B cell (primary cell): ENCODE results near the gene THSD7A. TPM values are rescaled to one million over a fixed set of nuclear protein-coding genes. Genes with fewer than 3 reads are reported as not detected.

Source experiments
- ATAC-seq: fragments of 200-7000 bp; cut with Tn5 transposase; one replicate; pipeline ENCODE4 v1.10.0; 2021; ENCODE audit warnings: low read depth, mild to moderate bottlenecking, moderate number of reproducible peaks, moderate library complexity
- CTCF ChIA-PET: fragments of 350-600 bp; sonication (Branson Sonifier 250); formaldehyde crosslinking; loops from one replicate; lab custom pipeline; 2021; ENCODE audit warnings: antibody characterized with exemption, inconsistent platforms; lab: Charles Lee
- POLR2A ChIA-PET: fragments of 350-600 bp; sonication (Branson Sonifier 250); formaldehyde crosslinking; loops from one replicate; lab custom pipeline; 2021; ENCODE audit warnings: antibody characterized with exemption; lab: Charles Lee
- DNase-seq: peaks from one replicate; pipeline ENCODE4 v3.0.0; 2013
- H2AFZ ChIP-seq: 2 replicates; pipeline ENCODE4 v1.6.1; 2012; ENCODE audit warnings: mild to moderate bottlenecking, low read depth, low read length; ENCODE audit not compliant: insufficient read depth, poor library complexity, severe bottlenecking
- H3K27ac ChIP-seq, 2 donors: 1 replicate in 1 of 2; 2 replicates in 1 of 2; pipeline ENCODE4 v1.5.1; 2012 to 2013; ENCODE audit warnings: low read length in 2 of 2, mild to moderate bottlenecking in 2 of 2, moderate library complexity in 1 of 2
- H3K27me3 ChIP-seq, 4 experiments: fragments of 200-600 bp in 1 of 4; sonication (generic) in 1 of 4; replicated peaks in 1 of 4; 1 replicate in 2 of 4; 2 replicates in 2 of 4; pipeline versions ENCODE4 v1.6.1 to v1.7.0; 2013 to 2016; ENCODE audit warnings: low read length in 3 of 4, mild to moderate bottlenecking in 2 of 4, mixed read lengths in 1 of 4, moderate library complexity in 1 of 4; ENCODE audit not compliant: insufficient read depth in 4 of 4, control insufficient read depth in 3 of 4; ENCODE audit errors: control extremely low read depth in 1 of 4
- H3K36me3 ChIP-seq, 2 experiments: replicated peaks in 1 of 2; 1 replicate in 1 of 2; 2 replicates in 1 of 2; pipeline versions ENCODE4 v1.6.1 to v1.7.1; 2013; ENCODE audit warnings: low read length in 1 of 2; ENCODE audit not compliant: insufficient read depth in 2 of 2, control insufficient read depth in 1 of 2; ENCODE audit errors: control extremely low read depth in 1 of 2, extremely low read depth in 1 of 2
- H3K4me1 ChIP-seq, 2 donors: fragments of 200-600 bp in 1 of 2; sonication (generic) in 1 of 2; 1 replicate in 1 of 2; 2 replicates in 1 of 2; pipeline versions ENCODE4 v1.5.1 to v1.6.1; 2013 to 2017; ENCODE audit warnings: low read length in 2 of 2; ENCODE audit not compliant: control insufficient read depth in 2 of 2, insufficient read depth in 2 of 2
- H3K4me2 ChIP-seq: replicated peaks from 2 replicates; pipeline ENCODE3; 2012; ENCODE audit warnings: mild to moderate bottlenecking, low read depth, low read length; ENCODE audit not compliant: poor library complexity, severe bottlenecking
- H3K4me3 ChIP-seq, 5 experiments: fragments of 200-600 bp in 1 of 5; sonication (generic) in 1 of 5; 1 replicate in 3 of 5; 2 replicates in 2 of 5; pipeline versions ENCODE4 v1.5.1 to v1.7.0; 2011 to 2016; ENCODE audit warnings: low read length in 4 of 5, mild to moderate bottlenecking in 4 of 5, low read depth in 2 of 5, control low read depth in 1 of 5, moderate library complexity in 1 of 5; ENCODE audit not compliant: insufficient read depth in 1 of 5; ENCODE audit errors: control extremely low read depth in 1 of 5, extremely low read depth in 1 of 5
- H3K79me2 ChIP-seq: fragments of 200-600 bp; sonication (generic); one replicate; pipeline ENCODE4 v1.6.0; 2016; ENCODE audit warnings: low read length; ENCODE audit not compliant: control insufficient read depth, insufficient read depth
- H3K9ac ChIP-seq: fragments of 200-600 bp; sonication (generic); 2 replicates; pipeline ENCODE4 v1.6.1; 2017; ENCODE audit warnings: mild to moderate bottlenecking, low read length, moderate library complexity
- H3K9me3 ChIP-seq, 3 donors: one replicate each; pipeline versions ENCODE4 v1.6.1 to v1.7.1; 2013; ENCODE audit warnings: low read length in 2 of 3; ENCODE audit not compliant: control insufficient read depth in 2 of 3, insufficient read depth in 1 of 3; ENCODE audit errors: control extremely low read depth in 1 of 3
- H4K20me1 ChIP-seq: 2 replicates; pipeline ENCODE4 v1.6.0; 2012; ENCODE audit warnings: mild to moderate bottlenecking, low read length; ENCODE audit not compliant: insufficient read depth, control insufficient read depth, poor library complexity, severe bottlenecking
- H3K27ac Mint-ChIP-seq: one replicate; pipeline ENCODE4 v1.8.0; 2021; ENCODE audit warnings: mixed read lengths
- H3K27me3 Mint-ChIP-seq: one replicate; pipeline ENCODE4 v1.8.0; 2021; ENCODE audit warnings: mixed read lengths
- H3K4me1 Mint-ChIP-seq: one replicate; pipeline ENCODE4 v1.8.0; 2021; ENCODE audit warnings: mixed read lengths
- H3K4me3 Mint-ChIP-seq: one replicate; pipeline ENCODE4 v1.8.0; 2021; ENCODE audit warnings: mixed read lengths
- H3K9me3 Mint-ChIP-seq: one replicate; pipeline ENCODE4 v1.8.0; 2022; ENCODE audit warnings: mixed read lengths; ENCODE audit not compliant: insufficient read depth
- EZH2 ChIP-seq: IDR thresholded peaks from 2 replicates; pipeline ENCODE4 v1.6.1; 2012; ENCODE audit warnings: borderline replicate concordance, low read depth, mild to moderate bottlenecking, moderate library complexity, low read length; ENCODE audit not compliant: insufficient read depth, poor library complexity, severe bottlenecking
- WGBS: methylation state at CpG from one replicate; pipeline ENCODE4 v1.1.5; 2013; ENCODE audit warnings: missing lambda C conversion rate; ENCODE audit not compliant: insufficient coverage; 5-methylcytosine and 5-hydroxymethylcytosine counted together
- intact Hi-C: fragments of 100-400 bp; cut with micrococcal nuclease; formaldehyde crosslinking; loops from one replicate; pipeline ENCODE4 v1.10.0; 2022
- polyA plus RNA-seq: library from polyadenylated mRNA; depleted of rRNA; stranded (reverse); fragments of >200 nt; gene quantifications from 2 replicates; pipeline ENCODE4 v1.2.3, GENCODE V29; 2012
- total RNA-seq, 2 donors: library from RNA; stranded (reverse); fragments of 120-200 nt in 1 of 2; gene quantifications; 1 replicate in 1 of 2; 2 replicates in 1 of 2; pipeline versions ENCODE4 v1.2.3 to v1.2.4, GENCODE V29; 2013 to 2022
- TF ChIP-seq, protein P1 (sequence below): fragments of 200-600 bp; IDR thresholded peaks from one replicate; pipeline ENCODE4 v1.8.0; 2022; ENCODE audit warnings: antibody characterized with exemption, mild to moderate bottlenecking

Gene THSD7A
- total and polyA plus RNA-seq, 2 donors (not counting 1 experiment from before 2014, with no cell fraction given): not detected

DNA sequence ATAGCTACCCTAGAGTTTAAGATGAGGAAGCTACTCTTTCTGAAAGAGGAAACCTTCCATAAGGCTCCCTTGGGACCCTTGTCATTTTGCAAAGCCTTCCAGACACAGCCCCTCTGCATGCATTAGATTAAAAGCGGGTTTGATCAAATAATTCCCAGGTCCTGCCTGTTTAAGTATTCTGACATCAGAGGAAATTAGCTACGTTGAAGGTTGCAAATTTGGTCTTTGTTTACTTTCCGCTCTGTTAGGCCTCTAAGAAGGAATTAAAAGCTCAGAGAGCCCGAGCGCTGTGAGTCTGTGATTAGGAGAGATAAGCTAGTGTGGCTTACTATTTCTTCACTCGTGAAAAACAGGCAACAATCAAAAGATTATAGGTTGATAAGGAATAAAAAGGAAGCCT, 1.4 kb upstream of the THSD7A start:
- no peak for ATAC-seq

DNA sequence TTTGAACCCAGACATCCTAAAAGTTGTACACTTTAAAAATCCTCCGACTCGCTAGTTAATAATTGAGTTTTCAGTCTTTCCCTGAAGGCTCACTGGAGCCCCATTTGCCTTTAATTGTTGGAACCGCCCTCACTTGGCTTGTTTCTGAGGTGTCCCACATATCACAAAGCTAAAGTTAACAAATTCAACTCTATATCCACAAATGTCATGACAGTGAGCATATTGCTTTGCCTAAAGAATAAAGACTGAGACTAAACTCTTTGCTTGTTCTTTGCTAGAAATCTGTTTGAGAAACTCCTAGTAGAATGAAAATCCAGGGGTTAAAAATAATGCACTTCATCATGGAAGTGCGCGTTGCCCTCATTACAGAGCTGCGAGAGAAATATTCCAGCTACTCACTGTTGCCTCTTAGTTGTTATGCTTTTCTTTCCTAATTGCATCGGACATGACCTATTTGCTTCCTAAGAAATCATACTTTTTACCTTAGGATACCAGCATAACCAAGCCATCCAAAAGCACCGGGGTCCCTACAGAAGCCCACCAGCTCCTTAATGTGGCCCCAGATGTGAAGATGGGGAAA, 752 bp downstream of the THSD7A start:
- DNase-seq (no peak), ATAC-seq (no peak)
- Histone ChIP-seq H3K36me3 (no peaks in the 10 kb centered on the region), H3K9ac (peak overlapping the region; percentile 19), H3K79me2 (no peaks in the 10 kb centered on the region), H3K4me1 (peaks cover 11 to 12% of the 10 kb centered on the region in 2 donors), H2AFZ (peak overlapping the region; percentile 42), H3K4me3 (peak overlapping the region in 2 of 5 experiments; percentile 29 to 61), H3K27ac (no peak overlapping the region), H3K27me3 (peaks cover 0 to 19% (median 11%) of the 10 kb centered on the region in 4 experiments), H3K9me3 (no peaks in the 10 kb centered on the region), H3K4me2 (peak overlapping the region; percentile 62), H4K20me1 (no peaks in the 10 kb centered on the region)
- TF ChIP-seq EZH2: no peak
- TF ChIP-seq, protein P1, sequence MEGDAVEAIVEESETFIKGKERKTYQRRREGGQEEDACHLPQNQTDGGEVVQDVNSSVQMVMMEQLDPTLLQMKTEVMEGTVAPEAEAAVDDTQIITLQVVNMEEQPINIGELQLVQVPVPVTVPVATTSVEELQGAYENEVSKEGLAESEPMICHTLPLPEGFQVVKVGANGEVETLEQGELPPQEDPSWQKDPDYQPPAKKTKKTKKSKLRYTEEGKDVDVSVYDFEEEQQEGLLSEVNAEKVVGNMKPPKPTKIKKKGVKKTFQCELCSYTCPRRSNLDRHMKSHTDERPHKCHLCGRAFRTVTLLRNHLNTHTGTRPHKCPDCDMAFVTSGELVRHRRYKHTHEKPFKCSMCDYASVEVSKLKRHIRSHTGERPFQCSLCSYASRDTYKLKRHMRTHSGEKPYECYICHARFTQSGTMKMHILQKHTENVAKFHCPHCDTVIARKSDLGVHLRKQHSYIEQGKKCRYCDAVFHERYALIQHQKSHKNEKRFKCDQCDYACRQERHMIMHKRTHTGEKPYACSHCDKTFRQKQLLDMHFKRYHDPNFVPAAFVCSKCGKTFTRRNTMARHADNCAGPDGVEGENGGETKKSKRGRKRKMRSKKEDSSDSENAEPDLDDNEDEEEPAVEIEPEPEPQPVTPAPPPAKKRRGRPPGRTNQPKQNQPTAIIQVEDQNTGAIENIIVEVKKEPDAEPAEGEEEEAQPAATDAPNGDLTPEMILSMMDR: no peak
- peaks cover 8% of the 10 kb centered on the region for H3K4me1 Mint-ChIP-seq
- peaks cover 37% of the 10 kb centered on the region for H3K27me3 Mint-ChIP-seq
- H3K27ac Mint-ChIP-seq: no peak overlapping the region
- H3K4me3 Mint-ChIP-seq: no peak overlapping the region
- ChIA-PET POLR2A (no interaction called here), CTCF (interaction anchor here (0.8 kb wide), 1 partner anchor 20 kb away, joined by 3 read pairs; no protein-coding TSS in a partner anchor)
- no peaks in the 10 kb centered on the region for H3K9me3 Mint-ChIP-seq
- 0% methylated on average over 3 of the region's 8 CpGs for WGBS
- intact Hi-C loops: loop anchor here (10.0 kb wide), 1 partner anchor 664 kb away; no protein-coding TSS in a partner anchor

More for the DNA sequence above, 1.4 kb upstream of the THSD7A start:
- no peaks in the 10 kb centered on the region for H3K36me3 ChIP-seq
- ChIA-PET POLR2A (no interaction called here), CTCF (no interaction called here)
- no peak overlapping the region for H3K27ac ChIP-seq
- H3K4me3 Mint-ChIP-seq: no peak overlapping the region
- no peak overlapping the region for H3K27ac Mint-ChIP-seq
- intact Hi-C loops: loop anchor here (10.0 kb wide), 1 partner anchor 661 kb away; no protein-coding TSS in a partner anchor
- H3K4me1 Mint-ChIP-seq: peaks cover 8% of the 10 kb centered on the region
- H3K79me2 ChIP-seq: no peaks in the 10 kb centered on the region
- H3K9me3 ChIP-seq: no peaks in the 10 kb centered on the region
- peaks cover 11 to 12% of the 10 kb centered on the region in 2 donors for H3K4me1 ChIP-seq
- peaks cover 0 to 15% (median 11%) of the 10 kb centered on the region in 4 experiments for H3K27me3 ChIP-seq
- WGBS: 30% methylated on average over 5 of the region's 6 CpGs
- H3K9me3 Mint-ChIP-seq: no peaks in the 10 kb centered on the region
- peaks cover 28% of the 10 kb centered on the region for H3K27me3 Mint-ChIP-seq
- TF ChIP-seq EZH2: no peak
- TF ChIP-seq, protein P1: no peak
- no peaks in the 10 kb centered on the region for H4K20me1 ChIP-seq
- no peak overlapping the region for H2AFZ ChIP-seq
- no peak overlapping the region for H3K4me2 ChIP-seq
- no peak overlapping the region for H3K4me3 ChIP-seq
- H3K9ac ChIP-seq: no peak overlapping the region
- no peak for DNase-seq
